Duodenal mucosa (tissue), 2 donors: ENCODE results near the gene PHF20.
"Not testable (repeated sequence)": the region's sequence is repeated elsewhere in the genome, so short reads cannot be mapped to it uniquely, and the experiment has no call there.

ENCODE experiments used
- H3K27ac ChIP-seq: one replicate; pipeline ENCODE4 v1.7.0; 2013; ENCODE audit warnings: low read depth, low read length
- H3K27me3 ChIP-seq, 2 donors: one replicate each; pipeline ENCODE4 v1.7.0; 2013; ENCODE audit warnings: low read length in 2 of 2, control low read depth in 1 of 2; ENCODE audit not compliant: insufficient read depth in 2 of 2, control insufficient read depth in 1 of 2
- H3K36me3 ChIP-seq, 2 donors: one replicate each; pipeline ENCODE4 v1.7.0; 2013; ENCODE audit warnings: low read length in 2 of 2, control low read depth in 1 of 2; ENCODE audit not compliant: insufficient read depth in 2 of 2, control insufficient read depth in 1 of 2
- H3K4me1 ChIP-seq, 2 donors: one replicate each; pipeline ENCODE4 v1.7.0; 2013; ENCODE audit warnings: low read length in 2 of 2, control low read depth in 1 of 2; ENCODE audit not compliant: insufficient read depth in 2 of 2, control insufficient read depth in 1 of 2
- H3K4me3 ChIP-seq, 2 donors: one replicate each; pipeline ENCODE4 v1.7.0; 2013; ENCODE audit warnings: low read length in 2 of 2, low read depth in 1 of 2
- H3K9ac ChIP-seq, 2 donors: one replicate each; pipeline ENCODE4 v1.7.0; 2013; ENCODE audit warnings: low read length in 2 of 2, low read depth in 1 of 2
- H3K9me3 ChIP-seq, 2 donors: one replicate each; pipeline ENCODE4 v1.7.0; 2013; ENCODE audit warnings: low read length in 2 of 2, control low read depth in 1 of 2; ENCODE audit not compliant: control insufficient read depth in 1 of 2

Gene PHF20

GRCh38 chr20:35764936-35765335 is 6.9 kb upstream of the PHF20 start:
- H3K4me3 ChIP-seq, H3K27ac ChIP-seq, H3K36me3 ChIP-seq, H3K27me3 ChIP-seq, H3K9me3 ChIP-seq, H3K9ac ChIP-seq: not testable (repeated sequence)
- peaks cover 10 to 19% of the 10 kb centered on the region in 2 donors for H3K4me1 ChIP-seq

- no peak overlapping the region for H3K4me3 ChIP-seq
- H3K9ac ChIP-seq = no peak overlapping the region
- H3K36me3 ChIP-seq = no peaks in the 10 kb centered on the region
- no peaks in the 10 kb centered on the region for H3K27me3 ChIP-seq
- H3K27ac ChIP-seq = no peak overlapping the region
- H3K4me1 ChIP-seq = peaks cover 16 to 24% of the 10 kb centered on the region in 2 donors
- H3K9me3 ChIP-seq = no peaks in the 10 kb centered on the region
Measured at GRCh38 chr20:35766843-35767242, 5.0 kb upstream of the PHF20 start.

- Histone ChIP-seq H3K27ac (peak overlapping the region; percentile 80), H3K27me3 (no peaks in the 10 kb centered on the region), H3K36me3 (no peaks in the 10 kb centered on the region), H3K9ac (no peak overlapping the region), H3K4me1 (peaks cover 20 to 28% of the 10 kb centered on the region in 2 donors), H3K4me3 (no peak overlapping the region), H3K9me3 (no peaks in the 10 kb centered on the region)
Measured at GRCh38 chr20:35767683-35768481, 3.9 kb upstream of the PHF20 start.

- no peaks in the 10 kb centered on the region for H3K36me3 ChIP-seq
- H3K9me3 ChIP-seq = no peaks in the 10 kb centered on the region
- H3K27ac ChIP-seq = peak overlapping the region; percentile 72
- H3K27me3 ChIP-seq = no peaks in the 10 kb centered on the region
- H3K4me3 ChIP-seq = no peak overlapping the region
- H3K9ac ChIP-seq = peak overlapping the region; percentile 17 to 39
- H3K4me1 ChIP-seq = peaks cover 29 to 37% of the 10 kb centered on the region in 2 donors
Measured at GRCh38 chr20:35768731-35769664, 2.8 kb upstream of the PHF20 start.

GRCh38 chr20:35771367-35771688 is 487 bp upstream of the PHF20 start:
- H3K27me3 ChIP-seq = no peaks in the 10 kb centered on the region
- H3K4me1 ChIP-seq = peaks cover 33 to 41% of the 10 kb centered on the region in 2 donors
- peak overlapping the region; percentile 77 for H3K27ac ChIP-seq
- peaks cover 0 to 8% of the 10 kb centered on the region in 2 donors for H3K36me3 ChIP-seq
- peak overlapping the region; percentile 44 to 50 for H3K4me3 ChIP-seq
- no peaks in the 10 kb centered on the region for H3K9me3 ChIP-seq
- peak overlapping the region in 1 of 2 donors; percentile 41 for H3K9ac ChIP-seq

- H3K9me3 ChIP-seq = no peaks in the 10 kb centered on the region
- H3K36me3 ChIP-seq = peaks cover 0 to 8% of the 10 kb centered on the region in 2 donors
- H3K27ac ChIP-seq = peak overlapping the region; percentile 84
- H3K27me3 ChIP-seq = no peaks in the 10 kb centered on the region
- peak overlapping the region; percentile 82 to 93 for H3K9ac ChIP-seq
- peak overlapping the region; percentile 84 to 85 for H3K4me3 ChIP-seq
- peaks cover 45 to 51% of the 10 kb centered on the region in 2 donors for H3K4me1 ChIP-seq
Measured at GRCh38 chr20:35772563-35773058, 796 bp downstream of the PHF20 start.

- Histone ChIP-seq H3K9me3 (no peaks in the 10 kb centered on the region), H3K27me3 (no peaks in the 10 kb centered on the region), H3K4me3 (peak overlapping the region; percentile 84 to 85), H3K4me1 (peaks cover 45% of the 10 kb centered on the region in 2 donors), H3K36me3 (peaks cover 0 to 8% of the 10 kb centered on the region in 2 donors), H3K9ac (peak overlapping the region; percentile 82 to 93), H3K27ac (no peak overlapping the region)
Measured at GRCh38 chr20:35773154-35773751, 1.4 kb downstream of the PHF20 start.

GRCh38 chr20:35774391-35774790 is 2.6 kb downstream of the PHF20 start:
- H3K9ac ChIP-seq = no peak overlapping the region
- no peaks in the 10 kb centered on the region for H3K27me3 ChIP-seq
- H3K36me3 ChIP-seq = peaks cover 0 to 10% of the 10 kb centered on the region in 2 donors
- H3K9me3 ChIP-seq = no peaks in the 10 kb centered on the region
- H3K4me3 ChIP-seq = no peak overlapping the region
- H3K4me1 ChIP-seq = peaks cover 35 to 36% of the 10 kb centered on the region in 2 donors
- H3K27ac ChIP-seq = no peak overlapping the region

- H3K9me3 ChIP-seq = no peaks in the 10 kb centered on the region
- peaks cover 29% of the 10 kb centered on the region in 2 donors for H3K4me1 ChIP-seq
- H3K4me3 ChIP-seq = no peak overlapping the region
- no peak overlapping the region for H3K9ac ChIP-seq
- no peaks in the 10 kb centered on the region for H3K27me3 ChIP-seq
- peaks cover 0 to 10% of the 10 kb centered on the region in 2 donors for H3K36me3 ChIP-seq
- H3K27ac ChIP-seq = no peak overlapping the region
Measured at GRCh38 chr20:35776513-35777101, 4.8 kb downstream of the PHF20 start.
